Right atrium auricular region (tissue), 2 donors: ENCODE data around the gene RNF7. TPM values are rescaled to one million over a fixed set of nuclear protein-coding genes. Genes with fewer than 3 reads are reported as not detected.

ENCODE experiments used
- DNase-seq: peaks from one replicate; pipeline ENCODE4 v3.0.0-alpha.2; 2019; ENCODE audit warnings: low spot score
- H3K27ac ChIP-seq, 2 donors: fragments of 200-600 bp; sonication (generic); 1 replicate in 1 of 2; 2 replicates in 1 of 2; pipeline ENCODE4 v1.5.1; 2016 to 2019
- H3K27me3 ChIP-seq, 2 donors: fragments of 200-600 bp; sonication (generic); one replicate each; pipeline versions ENCODE4 v1.5.1 to v1.6.0; 2017 to 2019
- H3K36me3 ChIP-seq: fragments of 200-600 bp; sonication (generic); one replicate; pipeline ENCODE4 v1.5.1; 2016
- H3K4me1 ChIP-seq, 2 donors: fragments of 200-600 bp; sonication (generic); one replicate each; pipeline versions ENCODE4 v1.5.1 to v1.6.0; 2017 to 2019
- H3K4me3 ChIP-seq, 2 donors: fragments of 200-600 bp; sonication (generic); 1 replicate in 1 of 2; 2 replicates in 1 of 2; pipeline ENCODE4 v1.5.1; 2017 to 2019; ENCODE audit warnings: mild to moderate bottlenecking in 1 of 2, moderate library complexity in 1 of 2
- H3K9me3 ChIP-seq, 2 donors: fragments of 200-600 bp; sonication (generic); one replicate each; pipeline ENCODE4 v1.5.1; 2019
- total RNA-seq, 2 donors: library from RNA; depleted of rRNA; stranded (reverse); fragments of >200 nt; gene quantifications; one replicate each; pipeline ENCODE4 v1.1.0, GENCODE V29; 2016
- TF ChIP-seq, protein P1 (sequence below), 2 donors: fragments of 200-600 bp; sonication (generic); IDR thresholded peaks; one replicate each; pipeline ENCODE4 v1.5.1; 2019; ENCODE audit warnings: antibody characterized with exemption in 2 of 2

RNF7 gene
- total RNA-seq, 2 donors from 2014 or later = 64.9 to 81.2 TPM

- DNase-seq = no peak
- no peaks in the 10 kb centered on the region for H3K27me3 ChIP-seq
- H3K27ac ChIP-seq = no peak overlapping the region
- no peaks in the 10 kb centered on the region for H3K4me1 ChIP-seq
- H3K36me3 ChIP-seq = no peaks in the 10 kb centered on the region
- TF ChIP-seq, protein P1, sequence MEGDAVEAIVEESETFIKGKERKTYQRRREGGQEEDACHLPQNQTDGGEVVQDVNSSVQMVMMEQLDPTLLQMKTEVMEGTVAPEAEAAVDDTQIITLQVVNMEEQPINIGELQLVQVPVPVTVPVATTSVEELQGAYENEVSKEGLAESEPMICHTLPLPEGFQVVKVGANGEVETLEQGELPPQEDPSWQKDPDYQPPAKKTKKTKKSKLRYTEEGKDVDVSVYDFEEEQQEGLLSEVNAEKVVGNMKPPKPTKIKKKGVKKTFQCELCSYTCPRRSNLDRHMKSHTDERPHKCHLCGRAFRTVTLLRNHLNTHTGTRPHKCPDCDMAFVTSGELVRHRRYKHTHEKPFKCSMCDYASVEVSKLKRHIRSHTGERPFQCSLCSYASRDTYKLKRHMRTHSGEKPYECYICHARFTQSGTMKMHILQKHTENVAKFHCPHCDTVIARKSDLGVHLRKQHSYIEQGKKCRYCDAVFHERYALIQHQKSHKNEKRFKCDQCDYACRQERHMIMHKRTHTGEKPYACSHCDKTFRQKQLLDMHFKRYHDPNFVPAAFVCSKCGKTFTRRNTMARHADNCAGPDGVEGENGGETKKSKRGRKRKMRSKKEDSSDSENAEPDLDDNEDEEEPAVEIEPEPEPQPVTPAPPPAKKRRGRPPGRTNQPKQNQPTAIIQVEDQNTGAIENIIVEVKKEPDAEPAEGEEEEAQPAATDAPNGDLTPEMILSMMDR (IDR thresholded peaks at IDR 0.05) = no peak
- H3K9me3 ChIP-seq = peaks cover 0 to 13% of the 10 kb centered on the region in 2 donors
- H3K4me3 ChIP-seq = no peak overlapping the region
Observed at GRCh38 chr3:141714671-141715070, 23.4 kb upstream of the RNF7 start.

DNA sequence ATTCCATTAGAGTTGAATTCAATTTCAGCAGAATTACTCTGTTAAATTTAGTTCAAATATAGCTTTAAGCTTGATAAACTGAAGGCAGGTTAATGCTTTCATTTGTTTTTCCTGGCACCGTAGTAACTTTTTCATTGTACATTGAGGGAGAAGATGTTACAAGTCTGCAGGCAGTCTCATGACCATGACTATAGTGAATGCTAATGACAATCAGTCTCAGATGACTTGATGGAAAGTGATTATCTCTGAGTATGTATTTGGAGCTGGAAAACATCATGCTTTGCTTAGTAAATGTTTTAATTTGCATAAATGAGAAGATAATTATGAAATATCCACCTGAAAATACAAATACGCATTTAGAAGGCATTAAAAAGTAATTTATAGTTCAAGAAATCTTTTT, 16.0 kb upstream of the RNF7 start:
- Histone ChIP-seq H3K27me3 (no peaks in the 10 kb centered on the region), H3K4me1 (no peaks in the 10 kb centered on the region), H3K36me3 (no peaks in the 10 kb centered on the region), H3K4me3 (no peak overlapping the region), H3K9me3 (no peaks in the 10 kb centered on the region), H3K27ac (no peak overlapping the region)
- no peak for DNase-seq
- TF ChIP-seq, protein P1 (IDR thresholded peaks at IDR 0.05) = no peak

DNA sequence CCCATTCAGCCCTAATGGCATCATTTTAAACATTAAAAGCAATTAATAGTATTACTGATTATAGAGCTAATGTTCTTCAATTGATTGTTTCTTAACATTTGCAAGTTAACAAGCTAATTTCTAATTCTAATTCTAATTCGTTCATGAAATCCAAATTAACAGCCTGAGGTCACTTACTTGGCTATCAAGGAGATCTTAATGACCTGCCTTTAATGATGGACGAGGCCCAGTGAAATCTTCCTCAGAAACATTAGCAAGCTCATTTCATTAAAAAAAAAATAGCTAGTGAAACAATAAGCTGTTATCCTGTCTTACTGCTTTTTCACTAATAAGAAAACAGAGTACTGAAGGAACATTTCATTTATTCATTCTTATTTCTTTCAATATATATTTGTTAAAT, 15.4 kb upstream of the RNF7 start:
- no peak overlapping the region for H3K4me3 ChIP-seq
- H3K27me3 ChIP-seq = no peaks in the 10 kb centered on the region
- no peak overlapping the region for H3K27ac ChIP-seq
- no peak for DNase-seq
- TF ChIP-seq, protein P1 (IDR thresholded peaks at IDR 0.05) = no peak
- no peaks in the 10 kb centered on the region for H3K36me3 ChIP-seq
- no peaks in the 10 kb centered on the region for H3K4me1 ChIP-seq
- H3K9me3 ChIP-seq = no peaks in the 10 kb centered on the region

DNA sequence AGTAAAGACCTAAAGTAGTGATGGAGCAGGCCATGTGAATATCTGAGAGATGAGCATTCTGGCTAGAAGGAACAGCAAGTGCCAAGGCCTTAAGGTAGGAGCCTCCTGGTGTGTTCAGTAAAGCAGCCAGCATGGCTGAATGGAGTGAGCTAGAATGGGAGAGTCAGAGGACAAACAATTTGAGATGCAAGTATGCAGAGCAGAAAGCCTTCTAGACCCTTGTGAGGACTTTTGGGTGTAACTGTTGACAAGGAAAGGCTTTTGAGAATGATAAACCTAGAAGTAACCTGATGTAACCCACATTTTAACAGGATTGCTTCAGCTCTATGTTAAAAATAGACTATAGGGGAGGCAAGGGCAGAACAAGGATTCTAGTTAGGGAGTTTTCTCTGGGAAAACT, 14.8 kb upstream of the RNF7 start:
- Histone ChIP-seq H3K4me3 (no peak overlapping the region), H3K27ac (no peak overlapping the region), H3K27me3 (no peaks in the 10 kb centered on the region), H3K4me1 (no peaks in the 10 kb centered on the region), H3K9me3 (no peaks in the 10 kb centered on the region), H3K36me3 (no peaks in the 10 kb centered on the region)
- DNase-seq = no peak
- TF ChIP-seq, protein P1 (IDR thresholded peaks at IDR 0.05) = no peak

DNA sequence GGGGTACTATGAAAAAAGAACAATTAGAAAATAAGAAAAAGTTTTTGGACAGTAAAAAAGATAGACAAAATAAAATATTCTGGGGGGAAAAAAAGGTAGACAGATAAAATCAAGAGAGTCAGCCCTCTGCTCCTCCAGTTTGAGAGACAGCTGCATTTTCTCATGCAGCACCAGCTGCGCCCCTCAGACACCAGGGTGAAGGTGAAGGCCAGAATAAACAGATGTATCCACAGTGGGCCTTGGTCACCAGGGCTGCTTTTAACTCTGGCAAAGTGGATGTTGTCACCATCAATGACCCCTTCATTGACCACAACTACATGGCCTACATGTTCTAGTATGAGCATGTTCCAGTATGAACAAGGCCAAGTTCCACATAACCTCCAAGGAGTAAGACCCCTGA, 13.9 kb upstream of the RNF7 start:
- H3K4me1 ChIP-seq = no peaks in the 10 kb centered on the region
- no peaks in the 10 kb centered on the region for H3K9me3 ChIP-seq
- no peak overlapping the region for H3K27ac ChIP-seq
- H3K27me3 ChIP-seq = no peaks in the 10 kb centered on the region
- H3K4me3 ChIP-seq = no peak overlapping the region
- H3K36me3 ChIP-seq = no peaks in the 10 kb centered on the region
- DNase-seq = no peak
- TF ChIP-seq, protein P1 (IDR thresholded peaks at IDR 0.05) = no peak

GRCh38 chr3:141725036-141725435, 13.1 kb upstream of the RNF7 start:
- Histone ChIP-seq H3K27ac (no peak overlapping the region), H3K36me3 (no peaks in the 10 kb centered on the region), H3K4me3 (no peak overlapping the region), H3K4me1 (no peaks in the 10 kb centered on the region), H3K27me3 (no peaks in the 10 kb centered on the region), H3K9me3 (no peaks in the 10 kb centered on the region)
- TF ChIP-seq, protein P1 (IDR thresholded peaks at IDR 0.05) = no peak
- DNase-seq = no peak
